GM12892 (cell line): Measurements from ENCODE around the gene RPUSD4.

Experiments
- POLR2A ChIP-seq: IDR thresholded peaks from 2 replicates; pipeline ENCODE4 v1.6.1; 2011; ENCODE audit warnings: low read depth, low read length, control low read depth
- POLR2AphosphoS5 ChIP-seq: IDR thresholded peaks from 2 replicates; pipeline ENCODE4 v1.6.1; 2011; ENCODE audit warnings: low read depth, low read length, control low read depth

DNA sequence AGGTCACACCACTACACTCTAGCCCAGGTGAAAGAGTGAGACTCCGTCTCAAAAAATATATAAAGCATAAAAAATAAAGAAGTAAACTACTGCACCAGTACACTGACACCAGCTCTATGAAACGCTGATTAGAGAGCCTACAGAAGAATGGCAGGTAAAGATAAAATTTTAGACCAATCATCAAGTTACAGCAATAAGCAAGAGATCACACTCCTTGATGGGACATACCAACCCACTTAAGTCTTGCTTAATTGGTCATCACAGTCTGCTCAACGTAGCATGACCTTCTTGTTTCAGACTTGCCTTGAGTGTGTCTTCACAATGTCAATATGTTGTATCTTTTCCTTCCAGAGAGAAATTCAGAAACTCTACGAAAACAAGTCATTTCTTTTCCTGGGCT lies 44.8 kb upstream of the RPUSD4 start:
- no peak for TF ChIP-seq POLR2A
- no peak for TF ChIP-seq POLR2AphosphoS5
